GM23338 (cell line): ENCODE data around the gene ABHD6.

ENCODE experiments used
- CTCF ChIP-seq, 2 experiments: fragments of 200-600 bp in 1 of 2; sonication (generic) in 1 of 2; conservative IDR thresholded peaks; 2 replicates each; pipeline versions ENCODE4 v1.5.1 to v1.6.1; 2016 to 2017; ENCODE audit warnings: antibody characterized with exemption in 2 of 2, low read depth in 2 of 2, mild to moderate bottlenecking in 2 of 2, moderate library complexity in 1 of 2
- ETS1 ChIP-seq: IDR thresholded peaks from 2 replicates; pipeline ENCODE4 v1.6.1; 2016; ENCODE audit warnings: antibody characterized with exemption

- TF ChIP-seq ETS1, result no peak
- no peak for TF ChIP-seq CTCF (conservative IDR thresholded peaks at IDR 0.05; ENCODE audit: low read depth in 2 of 2)
These were observed 60.6 kb downstream of the ABHD6 start for GRCh38 chr3:58298190-58298589.
